Hepatocyte (in vitro differentiated cells): ENCODE results near the gene OR13J1.

Source experiments
- CTCF ChIP-seq: fragments of 200-600 bp; sonication (generic); IDR thresholded peaks from 2 replicates; pipeline ENCODE4 v1.5.1; 2016; ENCODE audit warnings: antibody characterized with exemption, mild to moderate bottlenecking; ENCODE audit not compliant: poor library complexity
- EZH2phosphoT487 ChIP-seq: fragments of 200-600 bp; sonication (generic); IDR thresholded peaks from one replicate; pipeline ENCODE4 v1.6.1; 2018; ENCODE audit warnings: antibody characterized with exemption, mild to moderate bottlenecking, low read depth, moderate library complexity; ENCODE audit not compliant: unreplicated experiment, severe bottlenecking

- no peak for TF ChIP-seq CTCF
- TF ChIP-seq EZH2phosphoT487, result no peak
Measured at GRCh38 chr9:35862328-35862727, 7.9 kb downstream of the OR13J1 start.
